Hematopoietic multipotent progenitor cell treated with erythropoietin and hydrocortisone succinate and interleukin-3 and kit ligand, for 17 days (in vitro differentiated cells): Measurements from ENCODE around the gene RCC2.
A peak's percentile ranks its signal among the peaks of the same experiment; 100 is the strongest.
"Not testable (repeated sequence)": the region's sequence is repeated elsewhere in the genome, so short reads cannot be mapped to it uniquely, and the experiment has no call there.

Source experiments
- DNase-seq: peaks from one replicate; pipeline ENCODE4 v3.0.0-alpha.2; 2015; ENCODE audit warnings: low spot score

Gene RCC2

DNA sequence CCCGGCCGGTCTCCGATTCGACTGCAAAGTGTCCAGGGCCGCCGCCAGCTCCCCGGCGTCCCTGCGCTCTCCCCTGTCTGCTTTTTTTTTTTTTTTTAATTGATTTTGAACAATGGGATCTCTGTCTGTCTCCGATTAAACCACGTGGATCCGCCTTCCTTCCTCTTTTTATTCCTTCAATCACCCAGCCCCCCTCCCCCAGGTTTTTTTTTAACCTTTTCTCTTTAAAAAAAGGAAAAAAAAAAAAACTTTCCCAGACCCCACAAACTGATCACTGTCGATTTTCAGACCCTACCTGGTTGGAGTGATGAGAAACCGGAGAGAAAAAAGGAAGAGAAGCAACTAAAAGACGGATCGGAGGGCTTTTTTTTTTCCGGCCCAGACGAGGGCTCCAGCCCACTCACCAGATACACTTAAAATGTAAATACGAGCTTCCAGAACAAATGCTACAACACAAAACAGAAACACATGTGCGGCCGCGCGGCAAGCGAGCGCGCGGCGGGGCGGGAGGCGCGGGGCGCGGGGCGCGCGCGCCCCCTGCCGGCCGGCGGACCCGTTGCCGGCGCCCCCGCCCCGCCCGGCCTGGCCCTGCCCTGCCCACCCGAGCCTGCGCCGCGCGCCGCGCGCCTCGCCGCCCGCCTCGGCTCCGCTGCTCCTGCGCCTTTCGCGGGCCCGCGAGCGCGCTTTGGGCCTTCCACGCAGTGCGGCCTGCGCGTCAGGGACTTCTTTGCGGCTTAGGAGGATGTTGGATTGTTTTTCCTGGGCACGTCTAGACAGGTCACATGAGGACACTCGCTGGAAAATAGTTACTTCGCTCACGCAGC, at the start of gene RCC2:
Gene RCC2, minus strand, starts transcription at position 428 of the 824 bp plus-strand sequence. CDS start 1,163 bp downstream, outside the sequence.
- peak; percentile 67 for DNase-seq

DNA sequence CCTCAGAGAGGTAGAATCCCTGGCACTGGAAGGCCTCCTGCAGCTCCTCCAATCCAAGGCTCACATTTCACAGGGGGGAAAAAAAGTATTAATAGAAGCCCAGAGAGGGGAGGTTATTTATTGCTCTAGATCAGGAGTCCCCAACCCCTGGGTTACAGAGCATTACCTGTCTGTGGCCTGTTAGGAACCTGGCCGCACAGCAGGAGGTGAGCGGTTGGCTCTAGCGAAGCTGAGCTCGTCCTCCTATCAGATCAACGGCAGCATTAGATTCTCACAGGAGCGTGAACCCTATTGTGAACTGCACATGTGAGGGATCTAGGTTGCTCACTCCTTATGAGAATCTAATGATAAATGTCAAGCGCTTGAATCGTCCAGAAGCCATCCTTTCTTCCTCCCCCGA, 46.8 kb upstream of the RCC2 start:
- DNase-seq, result no peak

DNA sequence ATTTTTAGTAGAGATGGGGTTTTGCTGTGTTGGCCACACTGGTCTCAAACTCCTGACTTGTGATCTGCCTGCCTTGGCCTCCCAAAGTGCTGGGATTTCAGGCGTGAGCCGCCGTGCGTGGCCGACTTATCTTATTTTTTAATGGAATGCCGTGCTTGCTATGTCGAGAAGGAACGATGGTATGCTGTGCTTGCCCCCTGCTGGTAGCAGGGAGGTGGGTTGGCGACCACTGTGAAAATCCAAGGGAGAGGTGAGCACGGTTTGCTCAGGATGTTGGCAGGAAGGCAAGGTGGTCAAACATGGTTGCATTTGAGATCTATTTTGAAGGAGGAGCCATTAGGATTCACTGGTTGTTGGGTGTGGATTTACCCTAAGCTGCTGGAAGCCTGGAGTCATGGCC, 45.8 kb upstream of the RCC2 start:
- no peak for DNase-seq

DNA sequence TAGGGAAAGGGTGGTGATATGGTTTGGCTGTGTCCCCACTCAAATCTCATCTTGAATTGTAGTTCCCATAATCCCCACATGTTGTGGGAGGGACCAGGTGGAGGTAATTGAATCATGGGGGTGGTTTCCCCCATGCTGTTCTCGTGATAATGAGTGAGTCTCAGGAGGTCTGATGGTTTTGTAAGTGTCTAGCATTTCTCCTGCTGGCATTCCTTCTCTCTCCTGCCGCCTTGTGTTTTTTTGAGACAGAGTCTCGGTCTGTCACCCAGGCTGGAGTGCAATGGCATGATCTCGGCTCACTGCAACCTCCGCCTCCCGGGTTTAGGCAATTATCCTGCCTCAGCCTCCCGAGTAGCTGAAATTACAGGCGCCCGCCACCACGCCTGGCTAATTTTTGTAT, 42.5 kb upstream of the RCC2 start:
- not testable (repeated sequence) for DNase-seq

DNA sequence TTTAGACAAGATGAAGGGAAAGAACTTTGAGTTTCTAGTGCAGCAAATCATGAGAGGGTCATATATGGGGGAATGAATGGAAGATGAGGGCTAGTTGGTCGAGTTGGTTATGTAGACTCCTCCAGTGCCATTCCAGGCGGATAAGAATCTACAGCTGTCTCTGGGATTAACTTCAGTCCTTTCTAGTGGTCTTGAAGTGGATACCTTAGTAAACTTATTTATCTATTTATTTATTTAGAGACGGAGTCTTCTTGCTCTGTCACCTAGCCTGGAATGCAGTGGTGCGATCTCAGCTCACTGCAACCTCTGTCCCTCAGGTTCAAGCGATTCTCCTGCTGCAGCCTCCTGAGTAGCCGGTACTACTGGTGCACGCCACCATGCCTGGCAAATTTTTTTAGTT, 41.4 kb upstream of the RCC2 start:
- no peak for DNase-seq

DNA sequence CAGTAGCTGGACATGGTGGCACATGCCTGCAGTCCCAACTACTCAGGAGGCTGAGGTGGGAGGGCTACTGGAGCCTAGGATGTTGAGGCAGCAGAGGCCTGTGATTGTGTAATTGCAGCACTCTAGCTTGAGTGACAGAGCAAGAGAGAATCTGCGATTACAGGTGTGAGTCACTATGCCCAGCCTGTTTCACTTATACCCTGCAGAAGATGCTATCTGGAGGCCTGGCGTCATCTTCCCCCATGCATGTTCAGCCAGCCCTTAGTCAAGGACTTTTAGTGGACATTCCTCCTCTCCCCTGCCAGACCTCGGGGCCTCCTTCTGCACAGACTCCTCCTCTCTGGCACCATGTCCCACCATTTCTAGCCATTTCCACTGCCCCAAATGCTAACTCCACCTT, 36.3 kb upstream of the RCC2 start:
- no peak for DNase-seq

DNA sequence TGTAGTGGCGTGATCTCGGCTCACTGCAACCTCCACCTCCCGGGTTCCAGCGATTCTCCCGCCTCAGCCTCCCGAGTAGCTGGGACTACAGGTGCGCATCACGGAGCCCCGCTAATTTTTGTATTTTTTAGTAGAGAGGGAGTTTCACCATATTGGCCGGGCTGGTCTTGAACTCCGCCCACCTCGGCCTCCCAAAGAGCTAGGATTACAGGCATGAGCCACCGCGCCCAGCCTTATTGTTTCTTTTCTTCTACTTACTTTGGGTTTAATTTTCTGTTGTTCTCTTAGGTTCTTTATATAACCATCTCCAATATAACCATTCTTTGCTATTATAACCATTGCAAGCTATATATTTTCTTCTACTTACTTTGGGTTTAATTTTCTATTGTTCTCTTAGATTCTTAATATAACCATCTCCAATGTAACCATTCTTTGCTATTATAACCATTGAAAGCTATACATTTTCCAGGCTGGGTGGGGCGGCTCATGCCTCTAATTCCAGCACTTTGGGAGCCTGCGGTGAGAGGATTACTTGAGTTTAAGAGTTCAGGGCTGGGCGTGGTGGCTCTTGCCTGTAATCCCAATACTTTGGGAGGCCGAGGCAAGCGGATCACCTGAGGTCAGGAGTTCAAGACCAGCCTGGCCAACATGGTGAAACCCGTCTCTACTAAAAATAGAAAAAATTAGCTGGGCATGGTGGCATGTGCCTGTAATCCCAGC, 35.5 kb upstream of the RCC2 start:
- DNase-seq, result not testable (repeated sequence)

DNA sequence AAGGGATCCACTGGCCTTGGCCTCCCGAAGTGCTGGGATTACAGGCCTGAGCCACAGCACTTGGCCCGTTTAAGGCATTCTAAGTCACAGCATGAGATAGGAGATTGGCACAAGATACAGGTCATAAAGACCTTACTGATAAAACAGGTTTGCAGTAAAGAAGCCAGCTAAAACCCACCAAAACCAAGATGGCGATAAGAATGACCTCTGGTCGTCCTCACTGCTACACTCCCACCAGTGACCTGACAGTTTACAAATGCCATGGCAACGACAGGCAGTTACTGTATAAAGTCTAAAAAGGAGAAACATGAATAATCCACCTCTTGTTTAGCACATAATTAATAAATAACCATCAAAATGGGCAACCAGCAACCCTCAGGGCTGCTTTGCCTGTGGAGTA, 33.3 kb upstream of the RCC2 start:
- DNase-seq, result no peak

DNA sequence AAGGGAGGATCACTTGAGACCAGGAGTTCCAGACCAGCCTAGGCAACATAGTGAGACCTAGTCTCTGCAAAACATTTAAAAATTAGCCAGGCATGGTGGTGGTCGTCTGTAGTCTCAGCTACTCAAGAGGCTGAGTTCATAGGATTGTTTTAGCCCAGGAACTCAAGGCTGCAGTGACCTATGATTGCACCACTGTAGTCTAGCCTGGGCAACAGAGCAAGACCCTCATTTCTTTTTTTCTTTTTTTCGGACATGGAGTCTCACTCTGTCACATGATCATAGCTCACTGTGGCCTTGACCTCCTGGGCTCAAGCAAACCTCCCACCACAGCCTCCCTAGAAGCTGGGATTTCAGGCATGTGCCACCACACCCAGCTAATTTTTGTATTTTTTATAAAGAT, 31.9 kb upstream of the RCC2 start:
- DNase-seq, result no peak

DNA sequence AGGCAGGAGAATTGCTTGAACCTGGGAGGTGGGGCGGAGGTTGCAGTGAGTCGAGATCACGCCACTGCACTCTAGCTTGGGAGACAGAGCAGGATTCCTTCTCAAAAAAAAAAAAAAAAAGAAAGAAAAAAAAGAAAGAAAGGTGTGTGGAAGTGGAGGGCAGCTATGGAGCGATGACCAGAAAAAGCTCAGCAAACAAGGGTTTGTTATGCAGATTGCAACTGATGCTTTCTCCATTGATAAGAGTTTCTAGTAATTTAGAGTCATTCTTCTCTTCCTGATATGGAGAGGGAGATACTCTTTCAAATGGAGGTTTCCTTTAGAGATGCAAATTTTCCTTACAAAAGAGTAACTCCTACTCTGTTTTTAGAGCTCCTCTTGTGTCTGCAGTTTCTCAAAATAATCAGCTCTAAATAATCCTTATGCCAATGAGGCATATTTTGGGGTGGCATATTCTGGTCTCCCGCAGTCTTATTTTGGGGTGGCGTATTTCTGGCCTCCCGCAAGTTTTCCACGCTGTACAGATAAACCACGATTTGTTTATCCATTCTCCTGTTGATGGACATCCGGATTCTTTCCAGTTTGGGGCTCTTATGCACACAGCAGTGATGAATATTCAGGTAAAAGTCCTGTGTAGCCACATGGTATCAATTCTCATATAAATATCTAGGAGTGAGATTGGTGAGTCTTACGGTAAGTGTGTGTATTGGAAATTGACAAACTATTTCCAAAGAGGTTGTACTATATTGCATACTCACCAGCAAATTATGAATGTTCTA, 30.7 kb upstream of the RCC2 start:
- DNase-seq, result no peak

DNA sequence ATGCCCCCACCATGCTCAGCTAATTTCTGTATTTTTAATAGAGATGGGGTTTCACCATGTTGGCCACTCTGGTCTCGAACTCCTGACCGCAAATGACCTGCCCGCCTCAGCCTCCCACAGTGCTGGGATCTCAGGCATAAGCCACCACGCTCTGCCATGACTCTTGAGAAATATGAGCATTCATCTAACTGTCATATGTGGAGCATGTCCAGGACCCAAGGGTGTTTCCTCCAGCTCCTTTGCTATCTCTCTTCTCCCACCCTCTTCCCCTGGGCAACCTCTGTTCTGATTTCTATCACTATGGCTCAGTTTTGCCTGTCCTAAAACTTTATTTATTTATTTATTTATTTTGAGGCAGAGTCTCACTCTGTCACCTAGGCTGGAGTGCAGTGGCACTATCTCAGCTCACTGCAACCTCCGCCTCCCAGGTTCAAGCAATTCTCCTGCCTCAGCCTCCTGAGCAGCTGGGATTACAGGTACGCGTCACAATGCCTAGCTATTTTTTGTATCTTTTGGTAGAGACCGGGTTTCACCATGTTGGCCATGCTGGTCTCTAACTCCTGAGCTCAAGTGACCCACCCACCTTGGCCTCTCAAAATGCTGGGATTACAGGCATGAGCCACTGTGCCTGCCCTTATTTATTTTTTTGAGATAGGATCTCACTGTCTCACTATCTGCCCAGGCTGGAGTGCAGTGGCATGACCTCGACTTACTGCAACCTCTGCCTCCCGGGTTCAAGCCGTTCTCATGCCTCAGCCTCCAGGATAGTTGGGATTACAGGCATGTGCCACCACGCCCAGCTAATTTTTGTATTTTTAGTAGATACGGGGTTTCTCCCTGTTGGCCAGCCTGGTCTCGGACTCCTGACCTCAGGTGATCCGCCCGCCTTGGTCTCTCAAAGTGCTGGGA, 29.1 kb upstream of the RCC2 start:
- DNase-seq, result not testable (repeated sequence)

DNA sequence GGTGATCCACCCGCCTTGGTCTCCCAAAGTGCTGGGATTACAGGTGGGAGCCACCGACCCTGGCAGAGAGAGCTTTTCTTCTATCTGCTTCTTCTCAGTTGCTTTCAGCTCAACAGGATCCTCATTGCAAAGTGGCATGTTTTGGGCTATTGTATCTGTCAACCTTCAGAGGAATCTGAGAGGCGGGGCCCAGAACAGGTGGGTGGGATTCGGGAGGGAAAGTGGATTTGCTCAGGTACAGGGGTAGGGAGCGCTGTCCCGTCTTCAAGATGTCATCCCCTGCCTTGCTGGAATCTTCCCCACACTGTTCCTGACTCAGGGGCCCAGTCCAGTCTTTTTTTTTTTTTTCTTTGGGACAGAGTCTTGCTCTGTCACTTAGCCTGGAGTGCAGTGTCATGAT, 26.9 kb upstream of the RCC2 start:
- DNase-seq, result no peak

DNA sequence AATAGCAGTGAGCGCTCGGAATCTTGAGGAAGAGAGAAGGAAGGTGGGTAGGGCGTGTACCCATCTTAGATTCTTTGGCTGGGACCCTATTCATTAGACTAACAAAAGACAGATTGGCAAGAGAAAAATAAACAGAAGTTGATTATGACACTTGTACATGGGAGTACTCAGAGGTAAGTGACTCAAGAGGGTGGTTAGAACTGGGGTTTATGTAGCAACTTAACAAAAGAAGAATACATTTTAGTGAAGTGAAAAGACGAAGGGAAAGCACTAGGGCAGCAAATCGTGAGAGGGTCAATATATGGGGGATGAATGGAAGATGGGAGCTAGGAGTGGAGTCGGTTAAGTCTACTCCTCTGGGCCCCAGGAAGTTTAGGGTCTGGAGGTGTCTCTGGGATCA, 25.8 kb upstream of the RCC2 start:
- DNase-seq, result no peak

DNA sequence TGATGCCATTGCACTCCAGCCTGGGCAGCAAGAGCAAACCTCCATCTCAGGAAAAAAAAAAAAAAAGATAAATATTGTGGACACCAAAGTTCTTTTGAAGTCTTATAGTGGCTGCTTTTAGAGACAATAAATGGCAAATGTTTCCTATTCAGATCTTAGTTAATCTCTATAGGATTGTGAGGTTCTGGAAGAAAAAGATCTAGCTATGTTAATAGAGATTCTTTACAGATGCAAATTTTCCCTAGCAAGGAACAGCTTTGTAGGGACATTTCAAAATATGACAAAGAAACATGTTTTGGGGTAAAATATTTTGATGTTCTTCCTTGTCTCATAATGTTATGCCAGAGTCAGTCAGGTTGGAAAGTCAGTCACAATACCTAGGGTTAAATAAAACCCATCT, 24.5 kb upstream of the RCC2 start:
- DNase-seq, result no peak

DNA sequence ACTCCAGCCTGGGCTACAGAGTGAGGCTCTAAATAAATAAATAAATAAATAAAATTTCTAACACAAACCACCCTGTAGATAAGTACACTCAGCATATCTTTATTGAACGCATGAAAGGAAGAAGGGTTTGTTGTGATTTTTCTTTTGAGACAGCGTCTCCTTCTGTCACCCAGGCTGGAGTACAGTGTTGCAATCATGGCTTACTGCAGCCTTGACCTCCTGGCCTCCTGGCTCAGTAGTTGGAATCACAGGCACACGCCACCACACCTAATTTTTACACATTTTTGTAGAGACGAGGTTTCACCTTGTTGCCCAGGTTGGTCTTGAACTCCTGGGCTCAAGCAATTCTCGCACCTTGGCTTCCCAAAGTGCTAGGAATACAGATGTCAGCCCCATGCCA, 23.2 kb upstream of the RCC2 start:
- DNase-seq, result no peak

DNA sequence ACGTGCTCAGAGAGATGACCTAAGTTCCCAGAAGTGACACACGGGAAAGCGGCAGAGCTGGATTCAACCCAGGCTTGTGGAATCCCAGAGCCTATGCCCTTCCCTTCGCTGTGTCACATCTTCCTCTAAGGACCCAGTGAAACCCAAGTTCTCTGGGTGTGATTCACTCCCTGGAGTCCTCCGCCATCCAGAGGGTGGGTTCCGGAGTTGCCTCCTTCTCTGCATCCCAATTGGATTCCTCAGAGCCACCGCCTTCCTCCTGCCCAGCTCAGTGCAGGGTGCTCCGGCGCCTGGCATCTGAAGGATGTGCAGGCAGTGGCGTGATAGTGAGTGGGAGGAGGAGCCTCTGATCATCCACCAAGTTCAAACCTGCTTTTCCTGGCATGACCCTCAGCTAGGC, 20.7 kb upstream of the RCC2 start:
- DNase-seq, result no peak

DNA sequence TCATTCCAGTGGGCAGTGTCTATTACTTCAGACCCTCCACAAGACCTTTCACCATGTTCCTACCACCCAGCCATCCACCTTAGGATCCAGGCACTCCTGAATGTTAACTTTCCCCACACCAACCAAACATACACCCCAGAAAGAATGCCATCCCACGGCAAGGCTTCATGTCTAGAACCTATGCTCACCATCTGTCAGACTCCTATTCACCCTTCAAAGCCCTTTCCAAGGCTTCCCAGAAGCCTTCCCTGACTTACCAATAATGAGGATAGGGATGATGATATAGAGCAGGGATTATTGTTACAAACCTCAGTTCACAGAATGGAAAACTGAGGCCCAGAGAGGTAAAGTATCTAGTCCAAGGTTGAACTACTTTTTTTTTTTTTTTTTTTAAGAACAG, 19.3 kb upstream of the RCC2 start:
- DNase-seq, result no peak

DNA sequence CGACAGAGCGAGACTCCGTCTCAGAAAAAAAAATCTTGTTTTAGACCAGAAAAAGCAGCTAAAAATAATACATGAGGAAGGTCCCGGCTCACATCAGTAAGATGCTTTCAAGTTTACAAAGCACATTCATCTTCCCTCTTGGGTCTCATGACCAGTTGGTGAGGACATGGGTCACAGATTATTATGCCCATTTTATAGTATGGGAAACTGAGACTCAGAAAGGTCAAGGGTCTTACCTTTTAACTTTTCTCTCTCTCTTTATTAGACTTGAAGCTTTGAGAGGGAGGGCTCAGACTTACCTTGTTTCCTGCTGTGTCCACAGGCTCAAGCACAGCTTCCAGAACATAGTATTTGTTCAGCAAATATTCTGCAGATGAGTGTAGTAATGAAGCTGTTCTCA, 13.2 kb upstream of the RCC2 start:
- no peak for DNase-seq

DNA sequence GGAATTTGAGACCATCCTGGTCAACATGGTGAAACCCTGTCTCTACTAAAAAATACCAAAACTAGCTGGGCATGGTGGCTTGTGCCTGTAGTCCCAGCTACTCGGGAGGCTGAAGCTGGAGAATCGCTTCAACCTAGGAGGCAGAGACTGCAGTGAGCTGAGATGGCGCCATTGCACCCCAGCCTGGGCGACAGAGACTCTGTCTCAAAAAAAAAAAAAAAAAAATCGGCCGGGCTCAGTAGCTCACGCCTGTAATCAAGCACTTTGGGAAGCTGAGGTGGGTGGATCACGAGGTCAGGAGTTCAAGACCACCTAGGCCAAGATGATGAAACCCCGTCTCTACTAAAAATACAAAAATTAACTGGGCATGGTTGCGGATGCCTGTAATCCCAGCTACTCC, 12.7 kb upstream of the RCC2 start:
- not testable (repeated sequence) for DNase-seq

DNA sequence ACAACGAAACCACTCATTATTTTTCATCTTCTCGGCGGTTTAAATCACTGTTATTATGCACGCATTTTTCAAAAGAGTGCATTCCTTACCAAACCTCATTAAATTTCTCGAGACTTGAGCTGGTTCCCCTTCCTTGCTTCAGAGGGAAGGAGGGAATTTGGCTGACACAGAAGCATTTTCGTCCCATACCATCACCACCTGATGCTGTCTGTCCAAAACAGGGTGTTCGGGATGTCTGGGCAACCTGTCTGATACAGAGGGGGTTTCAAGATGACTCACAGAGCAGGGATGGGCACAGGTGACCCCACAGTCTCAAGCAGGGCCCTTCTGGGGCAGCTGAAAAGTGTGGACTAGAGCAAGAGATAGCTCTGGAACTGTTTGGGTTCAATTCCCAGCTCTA, 12.3 kb upstream of the RCC2 start:
- no peak for DNase-seq

DNA sequence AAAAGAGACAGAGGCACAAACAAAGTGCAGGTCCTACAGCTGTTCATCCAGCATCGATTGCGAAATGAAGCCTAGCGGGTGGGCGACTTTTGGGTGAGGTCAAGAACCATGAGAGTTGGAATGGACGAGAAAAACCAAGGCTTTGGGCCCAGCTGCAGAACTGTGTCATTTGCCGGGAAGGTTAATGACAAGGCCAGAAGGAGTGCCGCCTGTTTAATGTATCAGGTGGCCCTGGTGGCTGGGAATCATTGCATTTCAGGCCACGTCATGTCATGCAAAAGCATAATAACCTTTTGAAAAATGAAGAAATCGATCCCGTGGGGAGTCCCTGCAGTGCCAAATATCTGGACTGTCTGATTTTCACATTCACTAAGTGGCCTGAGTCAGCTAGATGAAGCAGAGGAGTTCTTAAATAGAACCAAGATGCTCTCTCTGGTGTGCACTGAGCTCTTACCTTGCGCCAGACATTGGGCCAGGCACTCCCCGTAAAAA, 8.1 kb upstream of the RCC2 start:
- DNase-seq, result no peak

DNA sequence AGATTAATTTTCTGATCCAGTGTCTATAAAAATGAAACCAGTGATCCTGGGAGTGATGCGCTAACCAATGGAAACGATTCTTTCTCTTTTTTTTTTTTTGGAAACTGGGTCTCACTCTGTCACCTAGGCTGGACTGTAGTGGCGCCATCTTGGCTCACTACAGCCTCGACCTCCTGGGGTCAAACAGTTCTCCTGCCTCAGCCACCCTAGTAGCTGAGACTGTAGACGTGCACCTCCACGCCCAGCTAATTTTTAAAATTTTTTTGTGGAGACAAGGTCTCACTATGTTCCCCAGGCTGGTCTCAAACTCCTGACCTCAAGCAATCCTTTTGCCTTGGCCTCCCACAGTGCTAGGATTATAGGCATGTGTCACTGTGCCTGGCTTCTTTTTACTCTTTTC, 3.4 kb upstream of the RCC2 start:
- DNase-seq, result no peak
